A549 (cell line): Measurements from ENCODE around the gene DARS1. TPM values are rescaled to one million over a fixed set of nuclear protein-coding genes. Genes with fewer than 3 reads are reported as not detected.

Source experiments
- ATAC-seq, 2 experiments: fragments of 200-7000 bp in 1 of 2; fragments of >200 bp in 1 of 2; cut with Nextera tagmentation in 1 of 2; cut with Tn5 transposase in 1 of 2; 3 replicates each; pipeline versions ENCODE4 v1.8.0 to v1.9.1; 2018 to 2020; ENCODE audit warnings: mild to moderate bottlenecking in 1 of 2, moderate library complexity in 1 of 2
- CTCF ChIA-PET: fragments of 300-600 bp; sonication (Branson Sonifier 250); formaldehyde crosslinking; extraction: SDS; loops from one replicate; lab custom pipeline; 2021; ENCODE audit warnings: antibody characterized with exemption, inconsistent platforms; lab: Yijun Ruan, JAX
- POLR2A ChIA-PET: fragments of 350-600 bp; formaldehyde crosslinking; extraction: SDS; loops from one replicate; lab custom pipeline; 2021; ENCODE audit warnings: antibody characterized with exemption, inconsistent platforms; lab: Yijun Ruan, JAX
- DNase-seq, 2 experiments: peaks; one replicate each; pipeline versions ENCODE4 v3.0.0 to v3.0.0-alpha.2; 2011 to 2016; ENCODE audit warnings: low read depth in 1 of 2, low spot score in 1 of 2
- FAIRE-seq: peaks from 2 replicates; lab custom pipeline; 2011; peaks lifted over from hg19 to GRCh38; lab: Jason Lieb, UNC
- H3K27ac ChIP-seq, 2 experiments: fragments of >200 bp; sonication (Bioruptor Twin); formaldehyde crosslinking; 3 replicates each; pipeline ENCODE4 v1.5.1; 2016 to 2017
- H3K4me1 ChIP-seq: fragments of >200 bp; sonication (Bioruptor Twin); formaldehyde crosslinking; 3 replicates; pipeline ENCODE4 v1.6.1; 2016
- H3K4me2 ChIP-seq: fragments of >200 bp; sonication (Bioruptor Twin); formaldehyde crosslinking; 3 replicates; pipeline ENCODE4 v1.6.1; 2016
- H3K4me3 ChIP-seq: fragments of >200 bp; sonication (Bioruptor Twin); formaldehyde crosslinking; 3 replicates; pipeline ENCODE4 v1.5.1; 2016
- H3K9me3 ChIP-seq: fragments of >200 bp; sonication (Bioruptor Twin); formaldehyde crosslinking; 3 replicates; pipeline ENCODE4 v1.6.1; 2016
- CBX8 ChIP-seq: fragments of 200-600 bp; sonication (generic); IDR thresholded peaks from 2 replicates; pipeline ENCODE4 v1.6.1; 2016
- CEBPB ChIP-seq, 2 experiments: fragments of >200 bp in 1 of 2; sonication (Bioruptor Twin) in 1 of 2; formaldehyde crosslinking in 1 of 2; IDR thresholded peaks; 2 replicates each; pipeline ENCODE4 v1.6.1; 2012 to 2016
- CHD2 ChIP-seq: fragments of 150-350 bp; IDR thresholded peaks from 2 replicates; pipeline ENCODE4 v1.6.1; 2014; ENCODE audit warnings: low read length; ENCODE audit not compliant: partially characterized antibody
- EP300 ChIP-seq, 2 experiments: fragments of >200 bp; sonication (Bioruptor Twin); formaldehyde crosslinking; IDR thresholded peaks; 2 replicates in 1 of 2; 3 replicates in 1 of 2; pipeline ENCODE4 v1.6.1; 2016 to 2017
- FOSL2 ChIP-seq, 2 experiments: fragments of 450-650 bp in 1 of 2; fragments of >200 bp in 1 of 2; sonication (Bioruptor Twin) in 1 of 2; formaldehyde crosslinking; IDR thresholded peaks; 2 replicates each; pipeline versions ENCODE4 v1.5.0 to v1.6.1; 2016 to 2020; ENCODE audit warnings: mild to moderate bottlenecking in 1 of 2, moderate library complexity in 1 of 2
- HDAC2 ChIP-seq: fragments of 200-600 bp; sonication (generic); IDR thresholded peaks from 2 replicates; pipeline ENCODE4 v1.6.1; 2016
- HEYL ChIP-seq: fragments of 250-450 bp; sonication (Bioruptor Pico); IDR thresholded peaks from 2 replicates; pipeline ENCODE4 v1.8.0; 2021; ENCODE audit warnings: mild to moderate bottlenecking, moderate library complexity
- HOXA7 ChIP-seq: fragments of 250-450 bp; sonication (Bioruptor Pico); IDR thresholded peaks from 2 replicates; pipeline ENCODE4 v1.5.0; 2020; ENCODE audit warnings: mild to moderate bottlenecking, moderate library complexity
- JUN ChIP-seq, 2 experiments: fragments of >200 bp; sonication (Bioruptor Twin); formaldehyde crosslinking; IDR thresholded peaks; 2 replicates in 1 of 2; 3 replicates in 1 of 2; pipeline ENCODE4 v1.6.1; 2016 to 2017
- JUNB ChIP-seq: fragments of >200 bp; sonication (Bioruptor Twin); formaldehyde crosslinking; IDR thresholded peaks from 2 replicates; pipeline ENCODE4 v1.6.1; 2016
- KDM1A ChIP-seq: fragments of 200-600 bp; sonication (generic); IDR thresholded peaks from 2 replicates; pipeline ENCODE4 v1.6.1; 2016; ENCODE audit warnings: low read depth, mild to moderate bottlenecking
- MAFK ChIP-seq: fragments of 450-650 bp; IDR thresholded peaks from 2 replicates; pipeline ENCODE4 v1.6.1; 2014; ENCODE audit not compliant: partially characterized antibody
- MAZ ChIP-seq: fragments of 150-350 bp; IDR thresholded peaks from 2 replicates; pipeline ENCODE4 v1.6.1; 2014; ENCODE audit warnings: antibody characterized with exemption, low read depth, low read length, borderline replicate concordance
- MYC ChIP-seq: IDR thresholded peaks from 2 replicates; pipeline ENCODE4 v1.6.1; 2012; ENCODE audit warnings: mild to moderate bottlenecking, inconsistent platforms, low read length, improper control_type of control experiment, borderline replicate concordance
- NPAS2 ChIP-seq: fragments of 250-450 bp; sonication (Bioruptor Pico); IDR thresholded peaks from 2 replicates; pipeline ENCODE4 v1.8.0; 2022; ENCODE audit warnings: mild to moderate bottlenecking, moderate library complexity, borderline replicate concordance
- NR3C1 ChIP-seq: fragments of >200 bp; sonication (Bioruptor Twin); formaldehyde crosslinking; IDR thresholded peaks from 3 replicates; pipeline ENCODE4 v1.6.1; 2017
- POLR2A ChIP-seq: IDR thresholded peaks from 2 replicates; pipeline ENCODE4 v1.6.1; 2012; ENCODE audit warnings: mild to moderate bottlenecking, low read length
- RARB ChIP-seq: fragments of 250-450 bp; sonication (Bioruptor Pico); IDR thresholded peaks from 2 replicates; pipeline ENCODE4 v1.8.0; 2021; ENCODE audit warnings: mild to moderate bottlenecking, moderate library complexity
- RCOR1 ChIP-seq: fragments of 150-350 bp; IDR thresholded peaks from 2 replicates; pipeline ENCODE4 v1.6.1; 2014; ENCODE audit warnings: antibody characterized with exemption, low read length, low read depth
- RNF2 ChIP-seq: fragments of 200-600 bp; sonication (generic); IDR thresholded peaks from 2 replicates; pipeline ENCODE4 v1.6.1; 2016; ENCODE audit warnings: low read depth, mild to moderate bottlenecking, antibody characterized with exemption, moderate library complexity, borderline replicate concordance
- TP53 ChIP-seq: fragments of 250-450 bp; sonication (Bioruptor Pico); IDR thresholded peaks from 2 replicates; pipeline ENCODE4 v1.5.0; 2021; ENCODE audit warnings: mild to moderate bottlenecking, moderate library complexity
- ZC3H11A ChIP-seq: fragments of 450-650 bp; IDR thresholded peaks from 2 replicates; pipeline ENCODE4 v1.6.1; 2014; ENCODE audit warnings: antibody characterized with exemption, mild to moderate bottlenecking
- WGBS: methylation state at CpG from one replicate; pipeline ENCODE4 v1.1.6; 2017; ENCODE audit errors: missing lambda C conversion rate; 5-methylcytosine and 5-hydroxymethylcytosine counted together
- polyA plus RNA-seq, 4 experiments: library from polyadenylated mRNA; depleted of rRNA in 3 of 4; stranded (reverse); fragments of >200 nt; fragmentation: RNase III in 1 of 4; extraction: RNeasy Plus Mini Kit Qiagen cat#74134 plus additional on column Dnase treatment in 1 of 4; gene quantifications; 2 replicates in 3 of 4; 3 replicates in 1 of 4; pipeline ENCODE4 v1.2.3, GENCODE V29; 2011 to 2017
- TF ChIP-seq, protein P1 (sequence below): IDR thresholded peaks from 2 replicates; pipeline ENCODE4 v1.6.1; 2012
- TF ChIP-seq, protein P2 (sequence below): fragments of 450-650 bp; IDR thresholded peaks from 2 replicates; pipeline ENCODE4 v1.6.1; 2014; ENCODE audit warnings: antibody characterized with exemption
- TF ChIP-seq, protein P3 (sequence below): fragments of 250-450 bp; sonication (Bioruptor Pico); IDR thresholded peaks from 2 replicates; pipeline ENCODE4 v1.5.0; 2021; ENCODE audit warnings: mild to moderate bottlenecking, moderate library complexity, borderline replicate concordance
- TF ChIP-seq, protein P4 (sequence below): fragments of 200-600 bp; sonication (generic); IDR thresholded peaks from 2 replicates; pipeline ENCODE4 v1.6.1; 2016; ENCODE audit warnings: antibody characterized with exemption, mild to moderate bottlenecking, moderate library complexity
- TF ChIP-seq, protein P5 (sequence below): fragments of >200 bp; sonication (Bioruptor Twin); formaldehyde crosslinking; IDR thresholded peaks from 3 replicates; pipeline ENCODE4 v1.6.1; 2016
- TF ChIP-seq, protein P6 (sequence below): IDR thresholded peaks from 2 replicates; pipeline ENCODE4 v1.6.1; 2012

Gene DARS1
- polyA plus RNA-seq, 2 of the 4 experiments (the other 2 are of a cell fraction) = 83.8 to 130 TPM

DNA sequence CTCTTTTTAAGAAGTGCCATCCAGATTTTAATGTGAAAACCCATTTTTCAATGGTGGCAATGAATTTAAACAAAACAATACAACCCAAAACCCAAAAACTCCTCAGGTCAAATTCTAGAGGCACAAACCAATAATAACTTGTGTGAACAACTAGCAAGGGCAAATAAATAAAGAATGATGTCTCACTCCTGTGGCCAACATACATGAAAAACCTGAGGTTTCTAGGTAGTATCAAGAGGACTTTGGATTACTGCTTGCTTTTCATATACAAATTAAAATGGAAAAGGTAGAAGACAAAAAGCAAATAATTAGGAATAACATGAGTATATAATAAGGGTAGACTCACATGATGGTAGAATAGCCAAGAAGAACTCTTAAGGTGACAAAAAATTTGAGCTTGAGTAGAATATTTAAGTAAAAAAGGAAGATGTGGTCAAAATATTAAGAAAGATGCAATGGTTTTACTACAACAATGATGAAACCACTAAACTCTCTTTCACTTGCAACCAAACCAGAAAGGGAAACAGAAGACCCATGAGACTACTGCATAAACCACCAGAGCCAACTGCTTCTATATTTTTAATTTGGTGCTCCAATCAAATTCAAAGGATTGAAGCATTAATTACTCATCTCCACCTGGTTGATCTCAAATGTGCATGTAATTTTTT lies 53.5 kb downstream of the DARS1 start:
- H3K9me3 ChIP-seq = no peaks in the 10 kb centered on the region
- TF ChIP-seq RARB (CRISPR knock-in tag) (no peak), HOXA7 (CRISPR knock-in tag) (no peak), KDM1A (no peak), JUNB (no peak), ZC3H11A (no peak), NPAS2 (no peak), TP53 (CRISPR knock-in tag) (no peak), JUN (IDR thresholded peaks at IDR 0.05) (no peak), MAFK (no peak), HEYL (CRISPR knock-in tag) (no peak), FOSL2 (IDR thresholded peaks at IDR 0.05) (no peak), FOSL2 (CRISPR knock-in tag; IDR thresholded peaks at IDR 0.05) (no peak), EP300 (IDR thresholded peaks at IDR 0.05) (no peak)
- TF ChIP-seq, protein P1, sequence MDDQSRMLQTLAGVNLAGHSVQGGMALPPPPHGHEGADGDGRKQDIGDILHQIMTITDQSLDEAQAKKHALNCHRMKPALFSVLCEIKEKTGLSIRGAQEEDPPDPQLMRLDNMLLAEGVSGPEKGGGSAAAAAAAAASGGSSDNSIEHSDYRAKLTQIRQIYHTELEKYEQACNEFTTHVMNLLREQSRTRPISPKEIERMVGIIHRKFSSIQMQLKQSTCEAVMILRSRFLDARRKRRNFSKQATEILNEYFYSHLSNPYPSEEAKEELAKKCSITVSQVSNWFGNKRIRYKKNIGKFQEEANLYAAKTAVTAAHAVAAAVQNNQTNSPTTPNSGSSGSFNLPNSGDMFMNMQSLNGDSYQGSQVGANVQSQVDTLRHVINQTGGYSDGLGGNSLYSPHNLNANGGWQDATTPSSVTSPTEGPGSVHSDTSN = no peak
- TF ChIP-seq, all 56 proteins: peak for 0
- ChIA-PET POLR2A (no interaction called here), CTCF (interaction anchor here (2.3 kb wide), 1 partner anchor 18 kb away, joined by 11 read pairs; no protein-coding TSS in a partner anchor)
- ATAC-seq = no peak
- no peak for FAIRE-seq
- no peak for DNase-seq
- H3K4me2 ChIP-seq = no peak overlapping the region
- H3K4me1 ChIP-seq = no peaks in the 10 kb centered on the region
- H3K27ac ChIP-seq = no peak overlapping the region
- no peak overlapping the region for H3K4me3 ChIP-seq

DNA sequence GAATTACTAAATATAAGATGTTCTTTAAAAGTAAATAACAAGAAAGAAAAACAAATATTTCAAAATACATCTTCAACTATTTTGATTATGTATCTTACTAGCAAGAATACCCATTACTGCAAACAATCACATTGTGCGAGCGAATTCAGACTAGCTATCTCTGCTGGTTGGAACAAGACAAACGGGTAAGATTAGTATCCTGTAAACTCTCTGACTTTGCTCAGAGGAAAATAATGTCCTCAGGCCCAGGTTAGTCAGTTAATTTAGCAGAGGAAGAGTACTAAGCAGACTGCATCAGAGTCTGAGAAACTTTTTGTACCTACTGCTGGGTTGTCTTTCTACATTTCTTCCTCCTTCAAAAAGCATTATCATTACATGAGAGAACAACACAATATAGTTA lies 58.8 kb downstream of the DARS1 start:
- TF ChIP-seq CHD2 = no peak
- TF ChIP-seq, protein P2, sequence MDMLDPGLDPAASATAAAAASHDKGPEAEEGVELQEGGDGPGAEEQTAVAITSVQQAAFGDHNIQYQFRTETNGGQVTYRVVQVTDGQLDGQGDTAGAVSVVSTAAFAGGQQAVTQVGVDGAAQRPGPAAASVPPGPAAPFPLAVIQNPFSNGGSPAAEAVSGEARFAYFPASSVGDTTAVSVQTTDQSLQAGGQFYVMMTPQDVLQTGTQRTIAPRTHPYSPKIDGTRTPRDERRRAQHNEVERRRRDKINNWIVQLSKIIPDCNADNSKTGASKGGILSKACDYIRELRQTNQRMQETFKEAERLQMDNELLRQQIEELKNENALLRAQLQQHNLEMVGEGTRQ = no peak
- no peak for TF ChIP-seq HOXA7 (CRISPR knock-in tag)
- TF ChIP-seq, protein P3, sequence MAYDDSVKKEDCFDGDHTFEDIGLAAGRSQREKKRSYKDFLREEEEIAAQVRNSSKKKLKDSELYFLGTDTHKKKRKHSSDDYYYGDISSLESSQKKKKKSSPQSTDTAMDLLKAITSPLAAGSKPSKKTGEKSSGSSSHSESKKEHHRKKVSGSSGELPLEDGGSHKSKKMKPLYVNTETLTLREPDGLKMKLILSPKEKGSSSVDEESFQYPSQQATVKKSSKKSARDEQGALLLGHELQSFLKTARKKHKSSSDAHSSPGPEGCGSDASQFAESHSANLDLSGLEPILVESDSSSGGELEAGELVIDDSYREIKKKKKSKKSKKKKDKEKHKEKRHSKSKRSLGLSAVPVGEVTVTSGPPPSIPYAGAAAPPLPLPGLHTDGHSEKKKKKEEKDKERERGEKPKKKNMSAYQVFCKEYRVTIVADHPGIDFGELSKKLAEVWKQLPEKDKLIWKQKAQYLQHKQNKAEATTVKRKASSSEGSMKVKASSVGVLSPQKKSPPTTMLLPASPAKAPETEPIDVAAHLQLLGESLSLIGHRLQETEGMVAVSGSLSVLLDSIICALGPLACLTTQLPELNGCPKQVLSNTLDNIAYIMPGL (CRISPR knock-in tag) = no peak
- no peak for TF ChIP-seq CEBPB (IDR thresholded peaks at IDR 0.05)
- TF ChIP-seq, protein P4, sequence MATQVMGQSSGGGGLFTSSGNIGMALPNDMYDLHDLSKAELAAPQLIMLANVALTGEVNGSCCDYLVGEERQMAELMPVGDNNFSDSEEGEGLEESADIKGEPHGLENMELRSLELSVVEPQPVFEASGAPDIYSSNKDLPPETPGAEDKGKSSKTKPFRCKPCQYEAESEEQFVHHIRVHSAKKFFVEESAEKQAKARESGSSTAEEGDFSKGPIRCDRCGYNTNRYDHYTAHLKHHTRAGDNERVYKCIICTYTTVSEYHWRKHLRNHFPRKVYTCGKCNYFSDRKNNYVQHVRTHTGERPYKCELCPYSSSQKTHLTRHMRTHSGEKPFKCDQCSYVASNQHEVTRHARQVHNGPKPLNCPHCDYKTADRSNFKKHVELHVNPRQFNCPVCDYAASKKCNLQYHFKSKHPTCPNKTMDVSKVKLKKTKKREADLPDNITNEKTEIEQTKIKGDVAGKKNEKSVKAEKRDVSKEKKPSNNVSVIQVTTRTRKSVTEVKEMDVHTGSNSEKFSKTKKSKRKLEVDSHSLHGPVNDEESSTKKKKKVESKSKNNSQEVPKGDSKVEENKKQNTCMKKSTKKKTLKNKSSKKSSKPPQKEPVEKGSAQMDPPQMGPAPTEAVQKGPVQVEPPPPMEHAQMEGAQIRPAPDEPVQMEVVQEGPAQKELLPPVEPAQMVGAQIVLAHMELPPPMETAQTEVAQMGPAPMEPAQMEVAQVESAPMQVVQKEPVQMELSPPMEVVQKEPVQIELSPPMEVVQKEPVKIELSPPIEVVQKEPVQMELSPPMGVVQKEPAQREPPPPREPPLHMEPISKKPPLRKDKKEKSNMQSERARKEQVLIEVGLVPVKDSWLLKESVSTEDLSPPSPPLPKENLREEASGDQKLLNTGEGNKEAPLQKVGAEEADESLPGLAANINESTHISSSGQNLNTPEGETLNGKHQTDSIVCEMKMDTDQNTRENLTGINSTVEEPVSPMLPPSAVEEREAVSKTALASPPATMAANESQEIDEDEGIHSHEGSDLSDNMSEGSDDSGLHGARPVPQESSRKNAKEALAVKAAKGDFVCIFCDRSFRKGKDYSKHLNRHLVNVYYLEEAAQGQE = no peak
- TF ChIP-seq MYC = no peak
- TF ChIP-seq RNF2 = no peak
- TF ChIP-seq, protein P5, sequence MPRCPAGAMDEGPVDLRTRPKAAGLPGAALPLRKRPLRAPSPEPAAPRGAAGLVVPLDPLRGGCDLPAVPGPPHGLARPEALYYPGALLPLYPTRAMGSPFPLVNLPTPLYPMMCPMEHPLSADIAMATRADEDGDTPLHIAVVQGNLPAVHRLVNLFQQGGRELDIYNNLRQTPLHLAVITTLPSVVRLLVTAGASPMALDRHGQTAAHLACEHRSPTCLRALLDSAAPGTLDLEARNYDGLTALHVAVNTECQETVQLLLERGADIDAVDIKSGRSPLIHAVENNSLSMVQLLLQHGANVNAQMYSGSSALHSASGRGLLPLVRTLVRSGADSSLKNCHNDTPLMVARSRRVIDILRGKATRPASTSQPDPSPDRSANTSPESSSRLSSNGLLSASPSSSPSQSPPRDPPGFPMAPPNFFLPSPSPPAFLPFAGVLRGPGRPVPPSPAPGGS = no peak
- TF ChIP-seq, protein P6, sequence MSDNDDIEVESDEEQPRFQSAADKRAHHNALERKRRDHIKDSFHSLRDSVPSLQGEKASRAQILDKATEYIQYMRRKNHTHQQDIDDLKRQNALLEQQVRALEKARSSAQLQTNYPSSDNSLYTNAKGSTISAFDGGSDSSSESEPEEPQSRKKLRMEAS = no peak
- TF ChIP-seq RCOR1 = no peak
- no peak for TF ChIP-seq JUNB
- no peak for TF ChIP-seq POLR2A
- no peak for TF ChIP-seq HDAC2
- TF ChIP-seq MAZ = no peak
- TF ChIP-seq CBX8 = no peak
- no peak for TF ChIP-seq NR3C1
- no peak for DNase-seq
- no peak for FAIRE-seq
- WGBS = 86% methylated on average over 3 of the region's 3 CpGs
- Histone ChIP-seq H3K4me2 (no peak overlapping the region), H3K27ac (no peak overlapping the region), H3K4me3 (no peak overlapping the region), H3K9me3 (no peaks in the 10 kb centered on the region), H3K4me1 (no peaks in the 10 kb centered on the region)
- CTCF ChIA-PET = no interaction called here
- POLR2A ChIA-PET = no interaction called here
- ATAC-seq = no peak
